ENCODE data around the gene LYPD6B.

The LYPD6B gene

GRCh38 chr2:149041482-149041881 lies 3.0 kb downstream of the LYPD6B start:
- H2BK5ac ChIP-seq (ENCODE audit: low read length), result no peak overlapping the region
- no peaks in the 10 kb centered on the region for H3K36me3 ChIP-seq (replicated peaks in 1 of 2; ENCODE audit: control insufficient read depth in 2 of 2, insufficient read depth in 2 of 2, low read length in 2 of 2)
- no peak overlapping the region for H3K9ac ChIP-seq (ENCODE audit: low read depth, low read length, poor library complexity)
- no peaks in the 10 kb centered on the region for H3K9me3 ChIP-seq (replicated peaks in 1 of 2; ENCODE audit: control insufficient read depth in 2 of 2, insufficient read depth in 1 of 2, low read depth in 1 of 2, low read length in 2 of 2)
- no peak overlapping the region for H3K23ac ChIP-seq (ENCODE audit: low read depth, low read length, poor library complexity)
- H3K27me3 ChIP-seq (ENCODE audit: control insufficient read depth in 3 of 3, insufficient read depth in 3 of 3, low read depth in 1 of 3, low read length in 3 of 3), result peaks cover 0 to 60% (median 19%) of the 10 kb centered on the region in 3 experiments
- no peak overlapping the region for H2BK120ac ChIP-seq (ENCODE audit: low read depth, low read length)
- no peak overlapping the region for H4K8ac ChIP-seq (ENCODE audit: low read depth, low read length)
- H3K4ac ChIP-seq (ENCODE audit: low read length), result no peak overlapping the region
- no peak for DNase-seq (ENCODE audit: low spot score)
- no peak overlapping the region for H3K14ac ChIP-seq (ENCODE audit: low read length)
- H4K91ac ChIP-seq (ENCODE audit: low read depth, low read length, poor library complexity), result no peak overlapping the region
- no peak overlapping the region for H2AFZ ChIP-seq (ENCODE audit: low read length)
- no peak overlapping the region for H2BK15ac ChIP-seq (ENCODE audit: low read length)
- no peak overlapping the region for H2AK5ac ChIP-seq (ENCODE audit: low read depth, low read length)
- WGBS, 2 donors (ENCODE audit: extremely low coverage in 2 of 2, insufficient read length in 2 of 2, insufficient replicate concordance in 1 of 2), result no CpG with 5 or more reads among the region's 1 CpG
- H3K4me1 ChIP-seq (ENCODE audit: control insufficient read depth in 2 of 2, insufficient read depth in 1 of 2, low read depth in 1 of 2, low read length in 2 of 2), result peaks cover 0 to 2% of the 10 kb centered on the region in 2 donors
- no peak overlapping the region for H2BK12ac ChIP-seq (ENCODE audit: low read length)
- no peaks in the 10 kb centered on the region for H3K79me1 ChIP-seq (ENCODE audit: low read depth, low read length)
- no peak overlapping the region for H3K4me3 ChIP-seq (ENCODE audit: low read length in 2 of 2)
- H3K4me2 ChIP-seq (ENCODE audit: insufficient read depth, low read length, poor library complexity, severe bottlenecking), result no peak overlapping the region
- H3K27ac ChIP-seq (replicated peaks; ENCODE audit: low read length), result no peak overlapping the region
- H3K18ac ChIP-seq (ENCODE audit: low read length), result no peak overlapping the region

GRCh38 chr2:149042881-149043280 lies 4.4 kb downstream of the LYPD6B start:
- Histone ChIP-seq H3K27me3 (ENCODE audit: control insufficient read depth in 3 of 3, insufficient read depth in 3 of 3, low read depth in 1 of 3, low read length in 3 of 3) (peaks cover 0 to 46% (median 16%) of the 10 kb centered on the region in 3 experiments), H2BK15ac (ENCODE audit: low read length) (no peak overlapping the region), H3K14ac (ENCODE audit: low read length) (no peak overlapping the region), H3K4me1 (ENCODE audit: control insufficient read depth in 2 of 2, insufficient read depth in 1 of 2, low read depth in 1 of 2, low read length in 2 of 2) (peaks cover 0 to 2% of the 10 kb centered on the region in 2 donors), H2BK12ac (ENCODE audit: low read length) (no peak overlapping the region), H4K91ac (ENCODE audit: low read depth, low read length, poor library complexity) (no peak overlapping the region), H2AK5ac (ENCODE audit: low read depth, low read length) (no peak overlapping the region), H3K4me2 (ENCODE audit: insufficient read depth, low read length, poor library complexity, severe bottlenecking) (no peak overlapping the region), H3K4ac (ENCODE audit: low read length) (no peak overlapping the region), H3K79me1 (ENCODE audit: low read depth, low read length) (no peaks in the 10 kb centered on the region), H3K27ac (replicated peaks; ENCODE audit: low read length) (no peak overlapping the region), H3K36me3 (replicated peaks in 1 of 2; ENCODE audit: control insufficient read depth in 2 of 2, insufficient read depth in 2 of 2, low read length in 2 of 2) (no peaks in the 10 kb centered on the region), H2BK5ac (ENCODE audit: low read length) (no peak overlapping the region), H3K23ac (ENCODE audit: low read depth, low read length, poor library complexity) (no peak overlapping the region), H4K8ac (ENCODE audit: low read depth, low read length) (no peak overlapping the region), H2AFZ (ENCODE audit: low read length) (no peak overlapping the region), H3K4me3 (ENCODE audit: low read length in 2 of 2) (no peak overlapping the region), H3K9ac (ENCODE audit: low read depth, low read length, poor library complexity) (no peak overlapping the region), H3K9me3 (replicated peaks in 1 of 2; ENCODE audit: control insufficient read depth in 2 of 2, insufficient read depth in 1 of 2, low read depth in 1 of 2, low read length in 2 of 2) (peaks cover 0 to 4% of the 10 kb centered on the region in 2 donors), H2BK120ac (ENCODE audit: low read depth, low read length) (no peak overlapping the region), H3K18ac (ENCODE audit: low read length) (no peak overlapping the region)
- WGBS, 2 donors (ENCODE audit: extremely low coverage in 2 of 2, insufficient read length in 2 of 2, insufficient replicate concordance in 1 of 2), result no CpG with 5 or more reads among the region's 1 CpG
- no peak for DNase-seq (ENCODE audit: low spot score)

GRCh38 chr2:149044500-149044899 lies 6.0 kb downstream of the LYPD6B start:
- Histone ChIP-seq H3K14ac (ENCODE audit: low read length) (no peak overlapping the region), H3K9me3 (replicated peaks in 1 of 2; ENCODE audit: control insufficient read depth in 2 of 2, insufficient read depth in 1 of 2, low read depth in 1 of 2, low read length in 2 of 2) (peaks cover 0 to 4% of the 10 kb centered on the region in 2 donors), H4K91ac (ENCODE audit: low read depth, low read length, poor library complexity) (no peak overlapping the region), H3K4ac (ENCODE audit: low read length) (no peak overlapping the region), H3K4me3 (ENCODE audit: low read length in 2 of 2) (no peak overlapping the region), H2AK5ac (ENCODE audit: low read depth, low read length) (no peak overlapping the region), H2BK15ac (ENCODE audit: low read length) (no peak overlapping the region), H2BK5ac (ENCODE audit: low read length) (no peak overlapping the region), H3K4me1 (ENCODE audit: control insufficient read depth in 2 of 2, insufficient read depth in 1 of 2, low read depth in 1 of 2, low read length in 2 of 2) (no peaks in the 10 kb centered on the region), H3K36me3 (replicated peaks in 1 of 2; ENCODE audit: control insufficient read depth in 2 of 2, insufficient read depth in 2 of 2, low read length in 2 of 2) (no peaks in the 10 kb centered on the region), H3K27me3 (ENCODE audit: control insufficient read depth in 3 of 3, insufficient read depth in 3 of 3, low read depth in 1 of 3, low read length in 3 of 3) (peaks cover 0 to 30% (median 3%) of the 10 kb centered on the region in 3 experiments), H2BK120ac (ENCODE audit: low read depth, low read length) (no peak overlapping the region), H3K27ac (replicated peaks; ENCODE audit: low read length) (no peak overlapping the region), H3K79me1 (ENCODE audit: low read depth, low read length) (no peaks in the 10 kb centered on the region), H2AFZ (ENCODE audit: low read length) (no peak overlapping the region), H3K23ac (ENCODE audit: low read depth, low read length, poor library complexity) (no peak overlapping the region), H3K4me2 (ENCODE audit: insufficient read depth, low read length, poor library complexity, severe bottlenecking) (no peak overlapping the region), H3K9ac (ENCODE audit: low read depth, low read length, poor library complexity) (no peak overlapping the region), H4K8ac (ENCODE audit: low read depth, low read length) (no peak overlapping the region), H3K18ac (ENCODE audit: low read length) (no peak overlapping the region), H2BK12ac (ENCODE audit: low read length) (no peak overlapping the region)
- DNase-seq (ENCODE audit: low spot score), result no peak
- no CpG with 5 or more reads among the region's 1 CpG for WGBS, 2 donors (ENCODE audit: extremely low coverage in 2 of 2, insufficient read length in 2 of 2, insufficient replicate concordance in 1 of 2)

- Histone ChIP-seq H3K27me3 (ENCODE audit: control insufficient read depth in 3 of 3, insufficient read depth in 3 of 3, low read depth in 1 of 3, low read length in 3 of 3) (peaks cover 0 to 12% (median 0%) of the 10 kb centered on the region in 3 experiments), H2BK15ac (ENCODE audit: low read length) (no peak overlapping the region), H3K4me1 (ENCODE audit: control insufficient read depth in 2 of 2, insufficient read depth in 1 of 2, low read depth in 1 of 2, low read length in 2 of 2) (no peaks in the 10 kb centered on the region), H3K4me3 (ENCODE audit: low read length in 2 of 2) (no peak overlapping the region), H2BK120ac (ENCODE audit: low read depth, low read length) (no peak overlapping the region), H3K14ac (ENCODE audit: low read length) (no peak overlapping the region), H3K9ac (ENCODE audit: low read depth, low read length, poor library complexity) (no peak overlapping the region), H3K4ac (ENCODE audit: low read length) (no peak overlapping the region), H3K18ac (ENCODE audit: low read length) (no peak overlapping the region), H3K23ac (ENCODE audit: low read depth, low read length, poor library complexity) (no peak overlapping the region), H3K36me3 (replicated peaks in 1 of 2; ENCODE audit: control insufficient read depth in 2 of 2, insufficient read depth in 2 of 2, low read length in 2 of 2) (no peaks in the 10 kb centered on the region), H3K27ac (replicated peaks; ENCODE audit: low read length) (no peak overlapping the region), H4K8ac (ENCODE audit: low read depth, low read length) (no peak overlapping the region), H4K91ac (ENCODE audit: low read depth, low read length, poor library complexity) (no peak overlapping the region), H2AK5ac (ENCODE audit: low read depth, low read length) (no peak overlapping the region), H2BK12ac (ENCODE audit: low read length) (no peak overlapping the region), H2BK5ac (ENCODE audit: low read length) (no peak overlapping the region), H3K79me1 (ENCODE audit: low read depth, low read length) (no peaks in the 10 kb centered on the region), H2AFZ (ENCODE audit: low read length) (no peak overlapping the region), H3K4me2 (ENCODE audit: insufficient read depth, low read length, poor library complexity, severe bottlenecking) (no peak overlapping the region), H3K9me3 (replicated peaks in 1 of 2; ENCODE audit: control insufficient read depth in 2 of 2, insufficient read depth in 1 of 2, low read depth in 1 of 2, low read length in 2 of 2) (peaks cover 0 to 4% of the 10 kb centered on the region in 2 donors)
- no CpG with 5 or more reads among the region's 2 CpGs for WGBS, 2 donors (ENCODE audit: extremely low coverage in 2 of 2, insufficient read length in 2 of 2, insufficient replicate concordance in 1 of 2)
- DNase-seq (ENCODE audit: low spot score), result no peak
Measured at GRCh38 chr2:149047118-149047517, 8.6 kb downstream of the LYPD6B start.
